HepG2 (cell line): Measurements from ENCODE around the gene IFT122. TPM values are rescaled to one million over a fixed set of nuclear protein-coding genes. Genes with fewer than 3 reads are reported as not detected.

ENCODE experiments used
- AKAP8 ChIP-seq: sonication (generic); formaldehyde crosslinking; IDR thresholded peaks from 2 replicates; pipeline ENCODE4 v1.5.1; 2020; ENCODE audit warnings: mild to moderate bottlenecking, missing genetic modification reagents
- ARID2 ChIP-seq: sonication (generic); formaldehyde crosslinking; IDR thresholded peaks from 2 replicates; pipeline ENCODE4 v1.8.1; 2022; ENCODE audit warnings: mild to moderate bottlenecking, missing genetic modification reagents, borderline replicate concordance
- BORCS8-MEF2B ChIP-seq: sonication (generic); formaldehyde crosslinking; IDR thresholded peaks from 2 replicates; pipeline ENCODE4 v1.8.0; 2022; ENCODE audit warnings: mild to moderate bottlenecking, missing genetic modification reagents
- CREB1 ChIP-seq, 2 experiments: fragments of 450-650 bp in 1 of 2; IDR thresholded peaks; 2 replicates each; pipeline ENCODE4 v1.6.1; 2016 to 2017; ENCODE audit warnings: control low read depth in 1 of 2, mild to moderate bottlenecking in 1 of 2, missing compliant biosample characterization in 1 of 2, missing genetic modification characterization in 1 of 2
- ESRRA ChIP-seq: sonication (generic); formaldehyde crosslinking; IDR thresholded peaks from 2 replicates; pipeline ENCODE4 v1.5.1; 2020; ENCODE audit warnings: mild to moderate bottlenecking, low read depth, missing genetic modification reagents
- GATAD1 ChIP-seq: IDR thresholded peaks from 2 replicates; pipeline ENCODE4 v1.6.1; 2016; ENCODE audit warnings: missing genetic modification reagents, missing compliant biosample characterization
- HMGXB4 ChIP-seq, 2 experiments: sonication (generic) in 1 of 2; formaldehyde crosslinking in 1 of 2; IDR thresholded peaks; 2 replicates each; pipeline versions ENCODE4 v1.4.0 to v1.6.1; 2018 to 2020; ENCODE audit warnings: missing genetic modification reagents in 2 of 2, borderline replicate concordance in 1 of 2, low read depth in 1 of 2, mild to moderate bottlenecking in 1 of 2, missing biosample characterization in 1 of 2
- HOXA7 ChIP-seq: sonication (generic); formaldehyde crosslinking; IDR thresholded peaks from 2 replicates; pipeline ENCODE4 v1.8.1; 2022; ENCODE audit warnings: mild to moderate bottlenecking, missing genetic modification reagents, moderate library complexity
- IKZF5 ChIP-seq: IDR thresholded peaks from 2 replicates; pipeline ENCODE4 v1.6.1; 2018; ENCODE audit warnings: missing genetic modification reagents, mild to moderate bottlenecking, missing compliant biosample characterization
- KLF11 ChIP-seq: IDR thresholded peaks from 2 replicates; pipeline ENCODE4 v1.6.1; 2016; ENCODE audit warnings: missing compliant biosample characterization
- NFAT5 ChIP-seq: sonication (generic); formaldehyde crosslinking; IDR thresholded peaks from 2 replicates; pipeline ENCODE4 v1.4.0; 2020; ENCODE audit warnings: missing genetic modification reagents
- PLRG1 ChIP-seq: fragments of 450-650 bp; conservative IDR thresholded peaks from 2 replicates; pipeline ENCODE4 v1.6.1; 2016
- PLSCR1 ChIP-seq: sonication (generic); formaldehyde crosslinking; IDR thresholded peaks from 2 replicates; pipeline ENCODE4 v1.5.0; 2020; ENCODE audit warnings: missing genetic modification reagents, mild to moderate bottlenecking, borderline replicate concordance
- POLR2AphosphoS5 ChIP-seq: IDR thresholded peaks from 2 replicates; pipeline ENCODE4 v1.6.1; 2012; ENCODE audit warnings: low read depth, low read length
- RXRB ChIP-seq: IDR thresholded peaks from 2 replicates; pipeline ENCODE4 v1.6.1; 2016; ENCODE audit warnings: borderline replicate concordance, missing genetic modification reagents, missing compliant biosample characterization
- TBX3 ChIP-seq: fragments of 450-650 bp; IDR thresholded peaks from 2 replicates; pipeline ENCODE4 v1.6.1; 2017; ENCODE audit warnings: antibody characterized with exemption, mild to moderate bottlenecking, inconsistent platforms, borderline replicate concordance
- ZFP90 ChIP-seq: sonication (generic); formaldehyde crosslinking; IDR thresholded peaks from 2 replicates; pipeline ENCODE4 v1.8.0; 2022; ENCODE audit warnings: missing genetic modification reagents, mild to moderate bottlenecking, inconsistent platforms, borderline replicate concordance
- ZMYM4 ChIP-seq: sonication (generic); formaldehyde crosslinking; IDR thresholded peaks from 2 replicates; pipeline ENCODE4 v1.8.1; 2023; ENCODE audit warnings: mild to moderate bottlenecking, missing genetic modification reagents
- ZNF101 ChIP-seq: sonication (generic); formaldehyde crosslinking; IDR thresholded peaks from 2 replicates; pipeline ENCODE4 v1.4.0; 2020; ENCODE audit warnings: mild to moderate bottlenecking, low read depth, missing genetic modification reagents, borderline replicate concordance
- ZNF766 ChIP-seq: sonication (generic); formaldehyde crosslinking; IDR thresholded peaks from 2 replicates; pipeline ENCODE4 v1.5.0; 2020; ENCODE audit warnings: missing genetic modification reagents, borderline replicate concordance
- polyA plus RNA-seq, 8 experiments: library from polyadenylated mRNA; depleted of rRNA in 3 of 8; stranded (reverse) in 7 of 8; unstranded in 1 of 8; fragments of >200 nt; fragmentation: Illumina TruSeq in 4 of 8; extraction: Trizol in 4 of 8; gene quantifications; 2 replicates each; pipeline versions ENCODE4 v1.2.1 to v1.2.3, GENCODE V29; 2011 to 2016; ENCODE audit warnings: low read depth in 4 of 8, missing spikeins in 1 of 8, mixed read lengths in 1 of 8; ENCODE audit not compliant: insufficient read depth in 1 of 8
- total RNA-seq, 5 experiments: library from RNA; depleted of rRNA; stranded (reverse); fragments of >200 nt; fragmentation: Illumina TruSeq; extraction: Trizol; gene quantifications; 2 replicates each; pipeline ENCODE4 v1.2.3, GENCODE V29; 2016; ENCODE audit warnings: low read depth in 1 of 5

The IFT122 gene
- total and polyA plus RNA-seq, 2 of the 13 experiments (the other 11 are each of a cell fraction or from before 2014, with no cell fraction given): 10.1 to 10.3 TPM

- TF ChIP-seq HMGXB4 (CRISPR knock-in tag; IDR thresholded peaks at IDR 0.05; ENCODE audit: borderline replicate concordance in 1 of 2, low read depth in 1 of 2): peak; percentile 43 to 51; a peak in 3 of 4 replicates
- 0 out of 2 replicates have a peak, but pooled peaks have one; percentile 12 for TF ChIP-seq ESRRA
- no peak for TF ChIP-seq PLSCR1
- 0 out of 2 replicates have a peak, but pooled peaks have one; percentile 14 for TF ChIP-seq CREB1 (IDR thresholded peaks at IDR 0.05)
- TF ChIP-seq CREB1 (CRISPR knock-in tag; IDR thresholded peaks at IDR 0.05): peak; percentile 73
- peak; percentile 90 for TF ChIP-seq GATAD1 (CRISPR knock-in tag)
- 0 out of 2 replicates have a peak, but pooled peaks have one; percentile 22 for TF ChIP-seq ZFP90 (CRISPR knock-in tag)
- TF ChIP-seq KLF11 (CRISPR knock-in tag): no peak
- TF ChIP-seq NFAT5 (CRISPR knock-in tag): no peak
- TF ChIP-seq BORCS8-MEF2B (CRISPR knock-in tag): no peak; the same call in 1 of the 2 replicates
- TF ChIP-seq RXRB (CRISPR knock-in tag): peak; percentile 42; the same call in 1 of the 2 replicates
- no peak for TF ChIP-seq TBX3
- peak; percentile 47; the same call in 1 of the 2 replicates for TF ChIP-seq POLR2AphosphoS5
- no peak for TF ChIP-seq AKAP8 (CRISPR knock-in tag)
- TF ChIP-seq ZNF766 (CRISPR knock-in tag): 0 out of 2 replicates have a peak, but pooled peaks have one; percentile 32
- no peak for TF ChIP-seq HOXA7
- TF ChIP-seq PLRG1: no peak
- TF ChIP-seq IKZF5 (CRISPR knock-in tag): peak; percentile 74; the same call in 1 of the 2 replicates
- TF ChIP-seq ZMYM4 (CRISPR knock-in tag): peak; percentile 45; the same call in 1 of the 2 replicates
- no peak for TF ChIP-seq ZNF101 (CRISPR knock-in tag)
- no peak for TF ChIP-seq ARID2 (CRISPR knock-in tag)
Observed at GRCh38 chr3:129399145-129399894, 40.7 kb upstream of the IFT122 start (continued).
